ENCODE results near the gene ACTC1.

Gene ACTC1

DNA sequence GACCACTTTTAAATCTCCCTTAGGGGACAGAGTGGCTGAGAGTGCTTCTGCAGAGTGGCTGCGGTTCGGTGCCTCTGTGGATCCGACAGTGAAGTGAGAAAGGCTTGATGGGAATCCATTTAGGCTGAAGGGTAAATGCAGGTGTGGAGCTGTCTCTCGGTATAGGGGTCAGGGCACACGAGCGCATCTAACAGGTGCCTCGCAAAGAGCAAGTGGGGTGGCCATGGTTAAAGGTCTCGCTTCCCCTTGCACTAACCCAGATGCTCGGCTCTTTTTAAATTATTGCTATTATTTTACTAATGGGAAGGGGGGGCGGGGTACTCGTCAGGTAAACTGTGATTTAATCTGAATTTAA is 40.0 kb downstream of the ACTC1 start:
- no peak for DNase-seq

DNA sequence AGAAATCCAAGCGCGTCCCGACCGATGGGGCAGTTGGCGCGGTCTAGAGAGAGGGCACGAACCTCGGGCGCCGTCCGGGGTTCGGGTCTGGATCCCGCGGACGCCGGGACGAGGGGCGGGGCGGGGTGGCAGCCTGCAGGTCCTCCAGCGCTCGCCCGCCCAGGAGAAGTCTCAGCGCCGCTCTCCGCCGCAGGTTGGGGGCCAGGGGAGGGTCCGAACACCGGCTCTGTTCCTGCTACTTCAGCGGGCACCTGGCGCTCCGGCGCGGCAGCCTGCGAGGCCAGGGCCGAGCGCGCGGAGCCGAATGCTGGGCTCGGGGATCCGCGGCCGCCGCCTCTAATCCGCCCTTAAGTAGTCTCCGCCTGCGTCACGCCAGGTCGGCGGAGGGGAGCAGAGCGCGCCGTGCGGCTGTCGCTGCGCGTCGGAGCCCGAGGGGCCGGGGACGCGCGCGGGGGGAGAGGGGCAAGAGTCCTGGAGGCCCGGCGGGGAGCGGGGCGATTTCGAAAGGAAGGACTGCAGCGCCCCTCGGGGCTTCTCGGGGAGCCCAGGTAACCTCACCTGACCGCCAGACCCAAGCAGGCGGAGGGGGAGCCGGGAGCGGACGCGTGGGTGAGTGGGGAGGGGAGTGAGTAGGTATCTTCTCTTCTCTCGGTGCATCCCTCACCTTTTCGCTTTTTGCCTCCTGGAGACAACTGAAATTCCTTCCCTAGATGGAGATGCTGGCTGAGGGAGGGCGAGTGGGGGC is 40.5 kb downstream of the ACTC1 start, which contains the start of gene GJD2:
Gene GJD2 (minus strand): TSS at position 325 of the 745 bp plus-strand sequence. CDS start 510 bp downstream, outside the sequence.
- DNase-seq: no peak

DNA sequence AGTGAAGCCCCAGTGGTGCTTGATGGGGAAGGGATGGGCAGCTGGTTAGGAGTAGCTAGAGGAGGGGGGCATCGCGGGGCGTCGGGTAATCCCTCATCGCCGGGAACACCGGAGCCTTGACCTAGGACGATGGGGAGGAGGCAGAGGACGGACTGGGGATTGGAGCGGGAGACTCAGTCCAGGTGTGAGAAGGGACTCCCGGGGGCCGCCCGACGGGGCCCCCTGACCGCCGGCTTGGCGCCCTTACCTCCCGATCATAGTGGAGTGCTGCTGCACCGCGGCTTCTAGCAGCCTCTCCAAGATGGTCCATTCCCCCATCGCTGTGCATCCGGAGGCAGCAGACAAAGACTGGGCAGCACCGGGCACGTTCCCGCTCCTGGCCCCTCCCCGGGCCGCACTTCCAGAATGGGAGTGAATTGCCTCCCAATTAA is 41.2 kb downstream of the ACTC1 start:
- DNase-seq: no peak

DNA sequence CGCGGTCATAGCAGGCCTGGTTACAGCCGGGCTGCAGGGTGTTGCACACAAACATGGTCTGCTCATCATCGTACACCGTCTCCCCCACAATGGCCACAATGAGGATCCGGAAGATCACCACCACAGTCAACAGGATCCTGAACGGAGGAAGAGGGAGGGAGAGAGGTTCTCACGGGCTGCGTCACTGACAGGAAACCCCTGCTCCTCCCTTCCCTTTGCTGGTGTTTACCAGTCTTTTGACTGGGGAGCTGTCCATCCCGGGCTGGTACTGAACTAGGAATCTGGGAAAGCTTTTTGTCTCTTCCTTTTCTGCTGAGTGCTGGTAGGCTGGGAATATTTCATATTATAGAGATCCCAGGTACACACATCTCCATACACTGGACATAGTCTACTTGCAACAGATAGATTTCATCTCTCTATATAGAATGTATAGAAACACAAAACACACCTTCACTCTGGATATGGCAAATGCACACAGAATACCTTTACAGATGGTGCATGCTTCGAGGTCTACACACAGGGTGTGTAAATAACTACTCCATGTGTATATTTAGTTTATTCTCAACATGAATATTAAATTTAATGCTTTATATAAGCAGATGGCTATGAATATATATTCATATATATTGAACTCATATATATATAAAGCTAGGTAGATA is 42.0 kb downstream of the ACTC1 start:
- DNase-seq: no peak

DNA sequence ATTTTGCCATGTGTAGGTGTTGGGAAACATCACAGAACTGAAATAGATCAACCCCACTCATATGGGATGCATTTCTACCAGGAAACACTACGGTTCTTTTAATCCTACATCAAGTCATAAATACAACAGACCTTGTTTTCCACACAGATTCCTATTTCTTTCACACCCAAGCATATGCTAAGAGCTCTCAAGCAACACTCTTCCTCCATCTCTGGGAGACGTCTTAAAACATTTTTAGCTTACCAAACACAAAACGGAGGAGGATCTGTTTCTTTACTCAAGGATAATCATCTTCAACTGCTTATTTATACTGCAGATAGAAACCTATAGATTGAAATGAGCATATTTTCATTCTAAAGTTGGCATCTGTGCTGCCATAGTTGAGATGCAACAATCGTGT is 45.7 kb downstream of the ACTC1 start:
- no peak for DNase-seq

Data from NCI-H1694 (cell line).